ENCODE data around the gene CCNB1.
"Not testable (repeated sequence)": the region's sequence is repeated elsewhere in the genome, so short reads cannot be mapped to it uniquely, and the experiment has no call there.

CCNB1 gene

GRCh38 chr5:69166686-69167492 lies at the start of gene CCNB1:
Gene CCNB1, plus strand, starts transcription at chr5:69167150. Its CDS starts 113 bp downstream, at chr5:69167263.
- TF ChIP-seq, protein P1, sequence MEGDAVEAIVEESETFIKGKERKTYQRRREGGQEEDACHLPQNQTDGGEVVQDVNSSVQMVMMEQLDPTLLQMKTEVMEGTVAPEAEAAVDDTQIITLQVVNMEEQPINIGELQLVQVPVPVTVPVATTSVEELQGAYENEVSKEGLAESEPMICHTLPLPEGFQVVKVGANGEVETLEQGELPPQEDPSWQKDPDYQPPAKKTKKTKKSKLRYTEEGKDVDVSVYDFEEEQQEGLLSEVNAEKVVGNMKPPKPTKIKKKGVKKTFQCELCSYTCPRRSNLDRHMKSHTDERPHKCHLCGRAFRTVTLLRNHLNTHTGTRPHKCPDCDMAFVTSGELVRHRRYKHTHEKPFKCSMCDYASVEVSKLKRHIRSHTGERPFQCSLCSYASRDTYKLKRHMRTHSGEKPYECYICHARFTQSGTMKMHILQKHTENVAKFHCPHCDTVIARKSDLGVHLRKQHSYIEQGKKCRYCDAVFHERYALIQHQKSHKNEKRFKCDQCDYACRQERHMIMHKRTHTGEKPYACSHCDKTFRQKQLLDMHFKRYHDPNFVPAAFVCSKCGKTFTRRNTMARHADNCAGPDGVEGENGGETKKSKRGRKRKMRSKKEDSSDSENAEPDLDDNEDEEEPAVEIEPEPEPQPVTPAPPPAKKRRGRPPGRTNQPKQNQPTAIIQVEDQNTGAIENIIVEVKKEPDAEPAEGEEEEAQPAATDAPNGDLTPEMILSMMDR (conservative IDR thresholded peaks at IDR 0.05; ENCODE audit: low read depth) = no peak
- H3K27ac ChIP-seq = peak within 1 kb of the TSS; percentile 83
- POLR2A ChIA-PET (ENCODE audit: low non-redundant PET) = no interaction called here
- peak; percentile 100 for DNase-seq (ENCODE audit: low spot score)
- CTCF ChIA-PET = interaction anchor here (0.6 kb wide), 2 partner anchors 59 to 73 kb away, joined by 3 read pairs; partner anchors contain the start of gene SLC30A5

GRCh38 chr5:69129413-69129812 lies 37.5 kb upstream of the CCNB1 start:
- no peak overlapping the region for H3K27ac ChIP-seq
- POLR2A ChIA-PET (ENCODE audit: low non-redundant PET) = no interaction called here
- peak; percentile 56 for DNase-seq (ENCODE audit: low spot score)
- CTCF ChIA-PET = no interaction called here
- TF ChIP-seq, protein P1 (conservative IDR thresholded peaks at IDR 0.05; ENCODE audit: low read depth) = no peak

GRCh38 chr5:69130241-69130640 lies 36.7 kb upstream of the CCNB1 start:
- CTCF ChIA-PET = no interaction called here
- H3K27ac ChIP-seq = no peak overlapping the region
- TF ChIP-seq, protein P1 (conservative IDR thresholded peaks at IDR 0.05; ENCODE audit: low read depth) = no peak
- POLR2A ChIA-PET (ENCODE audit: low non-redundant PET) = no interaction called here
- no peak for DNase-seq (ENCODE audit: low spot score)

- TF ChIP-seq, protein P1 (conservative IDR thresholded peaks at IDR 0.05; ENCODE audit: low read depth) = no peak
- ChIA-PET CTCF (no interaction called here), POLR2A (ENCODE audit: low non-redundant PET) (no interaction called here)
- no peak overlapping the region for H3K27ac ChIP-seq
- DNase-seq (ENCODE audit: low spot score) = no peak
Observed at GRCh38 chr5:69131304-69131703, 35.6 kb upstream of the CCNB1 start.

DNA sequence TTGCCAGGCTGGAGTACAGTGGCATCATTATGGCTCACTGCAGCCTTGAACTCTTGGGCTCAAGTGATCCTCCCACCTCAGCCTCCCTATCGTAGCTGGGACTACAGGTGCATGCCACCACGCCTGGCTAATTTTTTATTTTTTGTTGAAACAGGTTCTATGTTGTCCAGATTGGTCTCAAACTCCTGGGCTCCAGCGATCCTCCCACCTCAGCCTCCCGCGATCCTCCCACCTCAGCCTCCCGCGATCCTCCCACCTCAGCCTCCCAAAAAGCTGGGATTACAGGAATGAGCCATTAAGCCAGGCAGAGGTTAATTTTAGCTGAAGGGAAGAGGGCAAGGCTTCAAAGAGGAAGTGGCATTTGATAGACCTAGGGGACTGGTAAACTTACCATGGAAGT lies 32.8 kb upstream of the CCNB1 start:
- ChIA-PET POLR2A (ENCODE audit: low non-redundant PET) (no interaction called here), CTCF (no interaction called here)
- H3K27ac ChIP-seq = no peak overlapping the region
- no peak for DNase-seq (ENCODE audit: low spot score)
- TF ChIP-seq, protein P1 (conservative IDR thresholded peaks at IDR 0.05; ENCODE audit: low read depth) = no peak

- ChIA-PET POLR2A (ENCODE audit: low non-redundant PET) (no interaction called here), CTCF (no interaction called here)
- H3K27ac ChIP-seq = no peak overlapping the region
- TF ChIP-seq, protein P1 (conservative IDR thresholded peaks at IDR 0.05; ENCODE audit: low read depth) = no peak
- DNase-seq (ENCODE audit: low spot score) = no peak
Observed at GRCh38 chr5:69136293-69136692, 30.7 kb upstream of the CCNB1 start.

DNA sequence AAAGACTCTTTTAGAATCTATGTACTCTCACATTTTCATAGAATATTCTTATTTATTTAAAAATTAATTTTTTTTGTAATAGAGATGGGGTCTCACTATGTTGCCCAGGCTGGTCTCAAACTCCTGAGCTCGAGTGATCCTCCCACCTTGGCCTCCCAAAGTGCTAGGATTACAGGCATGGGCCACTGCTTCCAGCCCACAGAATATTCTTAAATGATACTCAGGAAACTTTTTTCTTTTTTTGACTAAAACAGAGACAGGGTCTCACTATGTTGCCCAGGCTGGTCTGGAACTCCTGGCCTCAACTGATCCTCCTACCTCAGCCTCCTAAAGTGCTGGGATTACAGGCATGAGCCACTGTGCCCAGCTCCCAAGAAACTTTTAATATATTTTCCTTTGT lies 29.7 kb upstream of the CCNB1 start:
- POLR2A ChIA-PET (ENCODE audit: low non-redundant PET); CTCF ChIA-PET; H3K27ac ChIP-seq; DNase-seq (ENCODE audit: low spot score): not testable (repeated sequence)

Measured in RWPE1 (cell line).